Mucosa of gallbladder (tissue), 1 donor: ENCODE results near the gene TSGA10. TPM values are rescaled to one million over a fixed set of nuclear protein-coding genes. Genes with fewer than 3 reads are reported as not detected.

Source experiments
- total RNA-seq: library from RNA; stranded (reverse); gene quantifications from one replicate; pipeline ENCODE4 v1.2.1, GENCODE V29; 2021
- donor health status: DM: no; HTN: no; CAD: no.

TSGA10 gene
- total RNA-seq, 1 donor from 2014 or later: 9.3 TPM

Other genes starting within 250 kb of the TSGA10 start
- gene CRACDL, start 218.7 kb downstream of the TSGA10 start, total RNA-seq: 18.4 TPM
- gene C2orf15, start 13.2 kb downstream of the TSGA10 start, total RNA-seq: 5.8 TPM
- 6.5 TPM for gene LIPT1, start within 50 bp of the TSGA10 start, total RNA-seq
- 21.5 TPM for gene MITD1, start 26.1 kb upstream of the TSGA10 start, total RNA-seq
- gene MRPL30, start 26.2 kb upstream of the TSGA10 start, total RNA-seq: 19.7 TPM
- not detected for gene LYG2, start 100.7 kb upstream of the TSGA10 start, total RNA-seq
- 1.6 TPM for gene LYG1, start 146.3 kb upstream of the TSGA10 start, total RNA-seq
- 20.2 TPM for gene TXNDC9, start 181.4 kb upstream of the TSGA10 start, total RNA-seq
- gene EIF5B, start 182.4 kb upstream of the TSGA10 start, total RNA-seq: 24.5 TPM